HS-27A (cell line): ENCODE measurements around the gene TRIM26.
A peak's percentile ranks its signal among the peaks of the same experiment; 100 is the strongest.
"Not testable (repeated sequence)": the region's sequence is repeated elsewhere in the genome, so short reads cannot be mapped to it uniquely, and the experiment has no call there.

Experiments
- DNase-seq: peaks from one replicate; pipeline ENCODE4 v3.0.0-alpha.2; 2012; ENCODE audit warnings: low read depth, missing footprints

TRIM26 gene

GRCh38 chr6:30154709-30155519 is 58.3 kb downstream of the TRIM26 start:
- peak; percentile 92 for DNase-seq

DNA sequence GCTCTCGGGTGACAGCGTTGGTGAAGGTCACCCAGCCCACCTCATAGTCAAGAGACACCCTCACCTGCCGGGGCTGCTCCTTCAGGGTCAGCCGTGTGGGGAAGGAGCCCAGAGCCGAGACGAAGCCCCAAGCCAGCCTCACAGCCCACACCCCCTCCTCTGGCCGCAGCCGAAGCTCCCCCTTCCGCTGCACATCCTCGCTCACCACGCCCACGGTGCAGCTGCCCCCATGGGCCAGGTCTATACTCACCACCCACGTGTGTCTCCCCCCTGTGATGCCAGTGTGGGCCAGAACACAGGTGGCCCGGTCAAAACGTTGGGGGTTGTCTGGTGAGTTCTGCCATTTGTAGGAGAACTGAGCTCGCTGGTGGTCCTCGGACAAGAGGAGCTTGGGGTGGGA is 59.1 kb downstream of the TRIM26 start:
- DNase-seq, result no peak

- no peak for DNase-seq
These were observed 60.1 kb downstream of the TRIM26 start for GRCh38 chr6:30152910-30153610.

- no peak for DNase-seq
These were observed 61.1 kb downstream of the TRIM26 start for GRCh38 chr6:30152016-30152673.

DNA sequence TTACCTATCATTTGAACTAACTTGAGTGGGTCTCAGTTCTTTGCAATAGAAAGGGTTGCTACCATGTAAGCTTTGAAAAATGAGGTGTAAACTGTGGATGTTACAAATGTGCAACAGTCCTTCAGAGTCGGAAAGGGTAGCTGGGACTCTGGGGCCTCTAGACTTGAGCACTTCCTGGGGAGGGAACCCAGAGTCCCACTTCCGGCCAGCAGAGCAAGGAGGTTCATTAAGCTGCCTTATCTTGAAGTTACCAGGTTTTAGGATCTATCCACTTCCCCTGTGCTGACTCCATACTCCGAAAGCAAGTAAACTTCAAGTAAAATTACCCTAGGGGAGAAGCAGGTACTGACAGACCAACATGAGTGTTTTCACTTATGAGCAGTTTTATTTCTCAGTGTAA is 61.6 kb downstream of the TRIM26 start:
- no peak for DNase-seq

GRCh38 chr6:30150671-30151395 is 62.4 kb downstream of the TRIM26 start:
- DNase-seq, result no peak

DNA sequence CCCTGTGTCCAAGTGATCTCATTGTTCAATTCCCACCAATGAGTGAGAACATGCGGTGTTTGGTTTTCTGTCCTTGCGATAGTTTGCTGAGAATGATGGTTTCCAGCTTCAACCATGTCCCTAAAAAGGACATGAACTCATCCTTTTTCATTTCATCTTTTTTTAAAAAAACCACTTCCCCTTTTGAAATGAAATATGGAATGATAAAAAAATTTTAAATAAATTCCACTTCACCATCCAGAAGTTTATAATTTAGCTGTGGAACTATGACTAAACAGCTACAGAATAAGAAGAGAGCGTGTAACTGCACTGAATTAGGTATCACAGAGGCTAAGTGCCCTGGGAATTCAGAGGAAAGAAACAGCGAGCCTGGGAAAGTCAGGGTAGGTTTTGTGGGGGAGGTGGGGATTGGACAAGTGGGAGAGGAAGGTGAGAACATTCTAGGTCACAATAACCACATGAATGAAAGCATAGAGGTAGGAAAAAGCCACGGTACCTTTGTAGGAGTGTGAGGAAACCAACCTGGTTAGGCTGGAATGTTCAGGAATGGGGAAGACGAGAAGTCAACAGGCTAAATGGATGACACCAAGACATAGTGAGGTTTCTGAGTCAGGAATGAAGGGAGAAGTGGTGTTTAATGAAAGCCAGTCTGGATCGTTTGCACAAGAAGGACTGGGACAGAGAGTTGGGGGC is 63.2 kb downstream of the TRIM26 start:
- DNase-seq, result no peak

DNA sequence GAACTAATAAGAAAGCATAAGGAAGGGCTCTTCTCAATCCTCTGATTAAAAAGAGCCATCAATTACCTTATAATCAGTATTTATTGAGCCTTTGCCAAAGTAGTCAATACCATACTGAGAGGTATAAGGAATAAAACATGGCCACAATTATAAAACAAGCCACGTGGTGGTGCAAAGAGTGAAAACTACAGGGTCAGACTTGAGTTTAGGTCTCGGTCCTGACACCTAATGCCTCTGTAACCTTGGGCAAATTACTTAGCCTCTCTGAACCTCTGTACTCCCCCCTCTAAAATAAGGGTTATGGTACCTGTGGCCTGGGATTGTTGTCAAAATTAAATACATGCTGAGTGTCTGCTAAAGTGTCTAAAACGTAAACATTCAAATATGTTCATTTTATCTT is 64.0 kb downstream of the TRIM26 start:
- DNase-seq, result no peak

GRCh38 chr6:30147096-30147495 is 66.1 kb downstream of the TRIM26 start:
- no peak for DNase-seq

- DNase-seq, result no peak
These were observed 67.4 kb downstream of the TRIM26 start for GRCh38 chr6:30145818-30146217.

- DNase-seq, result no peak
These were observed 68.4 kb downstream of the TRIM26 start for GRCh38 chr6:30144811-30145210.

DNA sequence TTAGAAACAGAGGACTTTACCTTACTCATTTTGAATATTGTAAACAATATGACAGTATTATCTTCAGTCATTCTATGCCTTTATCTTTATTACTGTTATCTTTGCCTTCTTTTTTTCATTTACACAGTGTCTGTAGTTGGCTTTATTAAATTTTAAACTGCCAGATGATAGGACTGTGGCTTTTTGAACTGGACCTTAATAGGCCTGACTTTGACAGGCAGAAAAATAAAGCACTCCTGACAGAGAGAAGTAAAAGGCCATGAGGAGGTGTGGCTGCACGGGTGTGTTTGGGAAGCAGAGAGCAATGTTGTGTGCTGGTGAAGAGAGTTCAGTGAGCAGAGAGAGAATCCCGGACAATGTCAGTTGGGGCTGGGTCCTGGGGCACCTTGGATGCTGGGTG is 69.4 kb downstream of the TRIM26 start:
- no peak for DNase-seq

DNA sequence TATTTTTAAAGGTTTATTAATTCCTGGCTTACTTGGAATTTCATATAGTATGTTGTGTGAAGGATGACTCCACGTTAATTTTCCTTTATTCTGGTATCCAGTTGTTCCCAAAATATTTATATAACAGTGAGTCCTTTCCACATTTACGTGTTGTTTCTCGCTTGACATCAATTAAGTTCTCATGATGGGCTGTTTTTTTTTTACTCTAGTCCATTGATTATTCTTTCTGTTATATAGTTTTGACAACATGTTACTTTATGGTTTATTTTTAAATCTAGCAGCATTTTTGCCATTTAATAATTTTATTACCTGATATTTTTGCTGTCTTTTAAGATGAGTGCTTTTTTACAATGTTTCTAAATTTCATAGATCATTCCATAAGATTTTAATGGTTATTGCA is 70.5 kb downstream of the TRIM26 start:
- no peak for DNase-seq

DNA sequence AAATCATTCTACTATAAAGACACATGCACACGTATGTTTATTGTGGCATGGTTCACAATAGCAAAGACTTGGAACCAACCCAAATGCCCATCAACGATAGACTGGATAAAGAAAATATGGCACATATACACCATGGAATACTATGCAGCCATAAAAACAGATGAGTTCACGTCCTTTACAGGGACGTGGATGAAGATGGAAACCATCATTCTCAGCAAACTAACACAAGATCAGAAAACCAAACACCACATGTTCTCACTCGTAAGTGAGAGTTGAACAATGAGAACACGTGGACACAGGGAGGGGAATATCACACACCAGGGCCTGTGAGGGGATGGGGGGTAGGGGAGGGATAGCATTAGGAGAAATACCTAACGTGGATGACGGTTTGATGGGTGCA is 73.0 kb downstream of the TRIM26 start:
- DNase-seq, result not testable (repeated sequence)

GRCh38 chr6:30136570-30137286 is 76.5 kb downstream of the TRIM26 start:
- DNase-seq, result no peak

GRCh38 chr6:30135757-30136156 is 77.4 kb downstream of the TRIM26 start, which contains the start of gene TRIM40:
Gene TRIM40, plus strand, starts transcription at chr6:30136140. Its CDS starts 897 bp downstream, at chr6:30137037.
- no peak for DNase-seq

DNA sequence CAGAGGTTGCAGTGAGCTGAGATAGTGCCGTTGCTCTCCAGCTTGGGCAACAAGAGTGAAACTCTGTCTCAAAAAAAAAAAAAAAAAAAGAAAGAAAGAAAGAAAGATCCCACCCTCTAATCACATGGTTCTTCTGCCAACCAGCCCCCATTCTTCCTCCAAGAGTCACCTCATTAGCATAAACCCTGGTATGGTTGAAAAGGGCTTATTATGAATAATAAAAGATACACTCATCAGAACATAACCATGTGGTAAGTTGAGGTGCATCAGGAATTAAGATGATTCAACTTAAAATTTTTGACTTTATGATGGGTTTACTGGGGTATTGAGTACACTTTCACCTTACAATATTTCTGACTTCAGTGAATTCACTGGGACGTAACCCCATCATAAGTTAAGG is 78.1 kb downstream of the TRIM26 start:
- DNase-seq, result no peak
